Measurements from ENCODE around the gene ASXL3.

The ASXL3 gene

DNA sequence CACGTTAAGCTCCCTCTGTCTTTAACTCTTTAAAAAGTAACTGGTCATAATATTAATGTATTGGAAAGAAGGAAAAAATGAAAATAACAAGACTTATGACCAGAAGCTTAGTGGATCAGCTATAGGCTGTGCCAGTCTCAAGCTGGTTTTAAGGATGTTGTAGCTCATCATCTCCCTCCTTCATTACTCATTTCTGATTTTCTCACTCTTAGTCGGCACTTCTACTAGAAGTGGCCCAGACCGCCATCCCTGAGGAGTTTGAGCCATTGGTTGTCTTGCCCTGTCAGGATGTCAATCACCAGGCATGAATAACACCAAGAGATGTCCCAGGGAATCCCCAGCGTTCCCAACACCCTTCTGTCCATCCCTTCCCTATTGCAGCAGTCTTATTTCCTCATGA, 151.5 kb downstream of the ASXL3 start:
- no peak for DNase-seq

DNA sequence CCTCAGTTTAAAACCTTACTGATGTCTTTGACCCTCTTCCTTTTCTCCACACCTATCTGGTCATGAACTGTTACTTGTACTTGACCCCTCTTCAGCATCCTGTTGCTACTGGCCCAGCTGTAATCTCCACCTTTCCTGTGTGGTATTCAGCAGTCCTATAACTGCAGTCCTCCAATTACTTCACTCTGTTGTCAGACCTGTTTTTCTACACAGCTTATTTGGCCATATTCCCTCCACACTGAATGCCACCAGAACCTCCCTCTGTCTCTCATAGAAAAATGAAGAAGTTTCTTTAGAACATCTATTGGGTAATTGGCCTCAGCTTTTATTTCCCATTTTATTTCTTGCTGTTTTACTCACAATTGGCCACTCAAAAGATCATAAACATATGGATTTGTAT, 155.4 kb downstream of the ASXL3 start:
- no peak for DNase-seq

DNA sequence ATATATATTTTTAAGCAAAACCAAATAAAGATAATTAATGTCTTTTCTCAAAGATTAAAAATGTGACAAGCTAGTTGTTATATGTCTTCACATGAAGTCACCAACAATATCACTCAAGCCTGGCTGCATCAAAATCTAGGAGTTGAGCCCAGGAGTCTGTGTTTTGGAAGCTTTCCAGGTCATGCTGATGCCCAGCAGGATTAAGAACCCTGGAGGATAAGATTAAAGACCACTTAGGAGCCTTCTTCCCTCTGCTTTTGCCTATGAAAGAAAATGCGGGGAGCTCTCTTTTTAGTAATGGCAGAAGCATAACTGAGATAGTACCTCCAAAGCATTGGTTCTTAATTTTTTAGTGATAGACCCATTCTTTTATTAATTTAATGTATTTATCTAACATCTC, 157.4 kb downstream of the ASXL3 start:
- no peak for DNase-seq

DNA sequence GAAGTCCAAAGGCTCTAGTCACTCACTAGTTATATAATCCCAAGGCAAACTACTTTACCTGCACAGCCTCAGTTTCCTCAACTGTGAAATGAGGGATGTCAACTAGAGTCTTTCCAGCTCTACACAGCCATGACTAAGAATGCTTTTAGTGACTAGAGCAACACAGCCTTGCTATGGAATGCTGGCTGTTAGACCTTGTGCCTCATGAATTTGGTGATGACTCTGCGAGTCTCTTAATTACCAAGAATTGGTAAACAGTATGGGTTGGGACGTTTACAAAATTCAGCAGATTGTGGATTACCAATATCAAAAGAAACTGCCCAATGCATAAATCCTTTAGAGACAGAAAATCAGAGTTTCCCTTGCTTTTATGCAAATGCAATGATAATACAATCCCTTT, 163.7 kb downstream of the ASXL3 start:
- DNase-seq = no peak

DNA sequence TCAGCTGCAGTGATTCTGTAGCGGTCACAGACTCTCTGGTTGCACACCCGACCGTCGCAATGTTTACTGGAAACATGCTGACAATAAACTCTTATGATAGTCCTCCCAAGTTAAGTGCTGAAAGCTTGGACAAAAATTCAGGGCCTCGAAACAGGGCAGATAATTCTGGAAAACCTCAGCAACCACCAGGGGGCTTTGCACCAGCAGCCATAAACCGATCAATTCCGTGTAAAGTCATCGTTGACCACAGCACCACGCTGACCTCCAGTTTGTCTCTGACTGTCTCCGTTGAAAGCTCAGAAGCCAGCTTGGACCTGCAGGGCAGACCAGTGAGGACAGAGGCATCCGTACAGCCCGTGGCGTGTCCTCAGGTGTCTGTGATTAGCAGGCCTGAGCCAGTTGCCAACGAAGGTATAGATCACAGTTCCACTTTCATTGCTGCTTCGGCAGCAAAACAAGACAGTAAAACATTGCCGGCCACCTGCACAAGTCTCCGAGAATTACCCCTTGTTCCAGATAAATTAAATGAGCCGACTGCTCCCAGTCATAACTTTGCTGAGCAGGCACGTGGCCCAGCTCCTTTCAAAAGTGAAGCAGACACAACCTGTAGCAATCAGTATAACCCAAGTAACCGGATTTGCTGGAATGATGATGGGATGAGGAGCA, 166.1 kb downstream of the ASXL3 start:
- no peak for DNase-seq

DNA sequence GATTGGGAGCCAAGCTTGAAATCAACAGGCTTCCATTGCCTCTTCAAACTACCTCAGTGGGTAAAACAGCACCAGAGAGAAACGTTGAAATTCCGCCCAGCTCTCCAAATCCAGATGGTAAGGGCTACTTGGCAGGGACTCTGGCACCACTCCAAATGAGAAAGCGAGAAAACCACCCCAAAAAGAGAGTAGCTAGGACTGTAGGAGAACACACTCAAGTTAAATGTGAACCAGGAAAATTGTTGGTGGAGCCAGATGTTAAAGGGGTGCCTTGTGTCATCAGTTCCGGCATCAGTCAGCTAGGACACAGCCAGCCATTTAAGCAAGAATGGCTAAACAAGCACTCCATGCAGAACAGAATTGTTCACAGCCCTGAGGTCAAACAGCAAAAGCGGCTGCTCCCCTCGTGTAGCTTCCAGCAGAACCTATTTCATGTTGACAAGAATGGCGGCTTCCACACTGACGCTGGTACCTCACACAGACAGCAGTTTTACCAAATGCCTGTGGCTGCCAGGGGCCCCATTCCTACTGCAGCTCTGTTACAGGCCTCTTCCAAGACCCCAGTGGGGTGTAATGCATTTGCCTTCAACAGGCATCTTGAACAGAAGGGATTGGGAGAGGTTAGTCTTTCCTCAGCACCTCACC, 167.3 kb downstream of the ASXL3 start:
- DNase-seq = no peak

DNA sequence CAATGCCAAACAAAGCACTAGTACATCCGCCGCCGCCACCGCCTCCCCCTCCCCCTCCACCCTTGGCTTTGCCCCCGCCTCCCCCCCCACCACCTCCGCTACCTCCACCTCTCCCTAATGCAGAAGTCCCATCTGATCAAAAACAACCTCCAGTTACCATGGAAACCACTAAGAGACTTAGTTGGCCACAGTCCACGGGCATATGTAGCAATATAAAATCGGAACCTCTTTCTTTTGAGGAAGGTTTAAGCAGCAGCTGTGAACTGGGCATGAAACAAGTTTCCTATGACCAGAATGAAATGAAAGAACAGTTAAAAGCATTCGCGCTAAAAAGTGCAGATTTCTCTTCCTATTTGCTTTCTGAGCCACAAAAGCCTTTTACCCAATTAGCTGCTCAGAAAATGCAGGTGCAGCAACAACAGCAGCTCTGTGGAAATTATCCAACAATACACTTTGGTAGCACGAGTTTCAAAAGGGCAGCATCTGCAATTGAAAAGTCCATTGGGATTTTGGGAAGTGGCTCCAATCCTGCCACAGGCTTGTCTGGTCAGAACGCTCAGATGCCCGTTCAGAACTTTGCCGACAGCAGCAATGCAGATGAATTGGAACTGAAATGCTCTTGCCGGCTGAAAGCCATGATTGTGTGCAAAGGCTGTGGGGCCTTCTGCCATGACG, 168.0 kb downstream of the ASXL3 start:
- no peak for DNase-seq

DNA sequence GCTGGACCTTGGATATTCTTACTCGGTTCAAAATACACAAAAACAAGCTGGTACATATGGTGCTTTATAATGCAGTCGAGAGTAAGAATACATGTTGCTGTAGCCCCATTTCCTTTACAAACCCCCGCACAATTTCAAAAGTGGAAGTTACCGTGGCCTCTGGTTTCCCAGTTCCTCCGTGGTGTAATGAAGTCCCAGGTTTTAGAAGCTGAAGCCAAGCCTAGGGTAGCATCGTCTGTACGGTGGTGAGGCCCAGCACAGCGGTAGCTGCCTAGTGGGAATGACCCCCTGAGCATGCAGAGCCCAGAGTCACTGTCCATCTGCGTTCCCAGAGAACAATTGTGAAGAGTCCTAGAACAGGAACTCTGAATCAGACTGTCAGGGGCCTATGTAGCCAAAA, 171.8 kb downstream of the ASXL3 start:
- DNase-seq = no peak

DNA sequence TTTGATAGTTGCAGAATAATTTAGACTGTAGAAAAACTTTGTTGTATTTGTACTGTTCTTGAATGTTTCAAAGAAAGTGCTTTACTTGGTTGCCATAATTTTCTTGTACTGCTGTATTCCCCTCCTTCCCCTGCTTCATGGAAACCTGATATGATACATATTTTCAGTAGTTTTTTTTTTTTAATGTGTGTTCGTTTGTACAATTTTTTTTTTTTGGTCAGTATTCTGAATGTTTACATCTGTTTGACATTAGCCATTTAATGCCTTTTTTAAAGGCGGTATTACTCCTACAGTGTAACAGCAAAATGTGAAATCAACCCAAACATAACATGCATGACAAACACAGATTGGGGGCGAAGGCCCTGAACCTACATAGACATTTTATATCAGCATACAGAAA, 172.3 kb downstream of the ASXL3 start:
- DNase-seq = no peak

DNA sequence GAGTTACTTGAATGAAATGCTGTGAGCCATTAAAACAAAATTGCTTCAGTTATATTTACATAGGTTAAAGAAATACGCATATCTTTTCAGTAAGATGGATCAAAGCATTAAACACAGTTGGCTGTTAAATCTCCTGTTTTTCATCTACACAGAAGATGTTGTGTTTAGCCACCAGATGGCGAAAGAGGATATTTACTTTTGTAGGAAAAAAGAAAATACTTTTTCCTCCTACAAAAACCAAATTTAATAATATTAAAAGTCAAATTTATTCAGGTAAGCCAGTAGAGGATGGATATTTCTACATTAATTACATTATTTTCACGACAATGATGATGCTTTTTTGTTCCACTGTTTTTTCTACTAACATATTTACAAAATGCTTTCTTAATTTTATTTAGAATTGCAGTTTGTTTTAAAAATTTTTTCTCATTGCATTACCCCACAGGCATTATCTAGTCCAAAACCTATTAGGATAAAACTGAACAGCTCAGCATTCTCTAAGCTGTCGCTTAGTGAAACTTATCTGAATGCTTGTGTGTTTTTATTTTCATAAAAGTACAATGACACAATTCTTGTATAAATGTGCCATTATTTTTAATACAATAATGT, 173.7 kb downstream of the ASXL3 start:
- peak; percentile 28 for DNase-seq

DNA sequence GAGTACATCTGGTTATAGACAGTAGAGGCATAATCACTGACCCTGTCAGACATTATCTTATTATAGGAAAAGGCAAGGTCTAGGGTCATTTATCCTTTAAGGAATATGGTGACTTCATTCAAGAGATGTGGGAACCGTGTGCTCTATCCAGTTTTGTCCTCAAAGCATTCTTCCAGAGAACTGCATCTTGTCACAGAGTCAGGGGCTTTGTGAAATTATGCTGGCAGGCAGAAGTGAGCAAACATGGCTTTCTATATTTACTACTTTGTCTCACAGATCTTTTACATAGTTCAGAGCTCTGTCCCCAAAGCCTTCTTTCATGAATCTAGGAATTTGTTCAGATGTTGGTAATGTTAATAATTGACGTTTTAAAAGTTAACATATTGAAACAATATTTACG, 177.4 kb downstream of the ASXL3 start:
- DNase-seq = no peak

DNA sequence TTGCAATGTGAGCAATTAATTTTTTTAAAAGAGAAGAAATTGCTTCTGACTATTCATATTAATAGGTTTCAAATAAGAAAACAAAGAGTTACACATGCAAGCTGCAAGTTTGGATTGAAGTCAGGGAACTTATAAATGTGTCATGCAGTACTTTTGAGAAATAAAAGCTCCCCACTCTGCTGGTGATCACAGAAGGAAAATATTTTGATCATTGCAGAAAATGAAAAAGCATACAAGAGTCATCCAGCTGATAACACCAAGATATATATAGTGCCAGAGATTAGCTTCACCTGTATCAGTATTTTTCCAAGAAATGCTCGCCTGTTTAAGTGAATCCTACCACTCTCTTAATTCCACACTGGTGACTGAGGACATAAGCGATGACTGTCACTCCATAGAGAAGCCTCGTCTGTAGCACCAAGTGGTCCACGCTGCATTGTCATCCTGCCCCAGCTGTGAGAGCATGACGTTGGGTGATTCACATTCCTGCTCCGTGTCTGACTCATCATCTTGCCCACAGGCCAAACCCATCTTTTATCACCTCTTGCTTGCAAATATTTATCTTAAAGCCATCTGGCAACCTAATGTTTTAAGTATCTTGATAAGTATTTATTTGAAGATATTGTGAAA, 178.0 kb downstream of the ASXL3 start:
- peak; percentile 93 for DNase-seq

DNA sequence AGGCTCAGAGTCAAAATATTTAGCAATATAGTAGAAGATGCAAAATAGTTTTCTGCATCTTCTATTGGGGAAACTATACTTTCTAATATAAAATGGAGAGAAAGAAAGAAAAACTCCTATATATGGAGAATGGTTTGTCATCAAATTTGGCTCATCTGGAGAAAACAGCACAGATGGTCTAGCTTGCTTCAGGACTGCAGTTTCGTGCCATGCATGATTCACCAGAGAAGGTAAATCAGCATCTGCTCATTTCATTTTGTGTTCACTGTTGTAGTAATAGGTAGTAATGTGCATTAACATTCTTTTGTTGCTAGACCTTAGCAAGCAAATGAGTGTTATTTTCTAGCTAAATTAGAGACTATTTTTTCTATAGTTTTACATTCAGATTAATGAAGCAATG, 179.0 kb downstream of the ASXL3 start:
- peak; percentile 69 for DNase-seq

DNA sequence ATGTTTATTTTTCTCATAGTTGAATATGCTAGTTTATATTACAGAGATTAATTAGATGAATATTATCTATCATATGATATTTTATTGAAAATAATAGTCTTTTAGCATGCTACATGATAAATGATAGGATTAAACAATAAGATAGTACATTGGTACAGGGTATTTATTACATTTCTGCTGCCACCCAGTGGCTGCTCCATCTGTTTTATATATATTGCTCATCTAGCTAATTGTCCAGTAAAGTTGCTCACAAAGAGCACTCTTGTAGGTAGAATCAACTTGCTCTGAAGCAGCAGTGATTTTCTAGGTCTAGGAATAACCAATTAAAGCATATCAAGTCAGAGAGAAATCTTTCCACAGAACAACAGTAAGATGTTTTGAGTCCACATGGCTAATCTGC, 183.3 kb downstream of the ASXL3 start:
- DNase-seq = peak; percentile 27

DNA sequence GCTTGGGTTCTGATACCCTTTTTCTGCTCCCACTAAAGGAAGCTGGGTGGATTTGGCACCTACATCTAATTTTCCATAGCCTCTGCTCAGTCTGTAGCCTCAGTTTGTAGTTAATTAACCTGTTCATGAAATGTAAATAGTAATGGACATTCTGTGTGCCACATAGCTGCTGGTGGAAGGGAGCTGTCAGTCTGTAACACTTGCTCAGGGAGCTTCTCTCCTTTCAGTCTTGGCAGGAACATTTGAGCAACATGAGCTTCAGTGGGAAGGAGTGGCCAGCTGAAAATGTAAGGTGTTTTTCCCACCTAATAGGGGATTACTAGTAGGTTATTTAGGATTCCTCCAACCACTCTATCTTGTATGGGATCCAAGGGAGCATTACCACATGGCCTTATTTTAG, 203.4 kb downstream of the ASXL3 start:
- no peak for DNase-seq
